HG03060 (cell line): ENCODE results near the gene SLC2A9.
"Not testable (repeated sequence)": the region's sequence is repeated elsewhere in the genome, so short reads cannot be mapped to it uniquely, and the experiment has no call there.

Experiments used
- ATAC-seq: cut with Tn5 transposase; IDR thresholded peaks from one replicate; pipeline ENCODE4 v1.9.1; 2021; ENCODE audit warnings: low read depth, moderate number of reproducible peaks; ENCODE audit not compliant: unreplicated experiment

Gene SLC2A9

DNA sequence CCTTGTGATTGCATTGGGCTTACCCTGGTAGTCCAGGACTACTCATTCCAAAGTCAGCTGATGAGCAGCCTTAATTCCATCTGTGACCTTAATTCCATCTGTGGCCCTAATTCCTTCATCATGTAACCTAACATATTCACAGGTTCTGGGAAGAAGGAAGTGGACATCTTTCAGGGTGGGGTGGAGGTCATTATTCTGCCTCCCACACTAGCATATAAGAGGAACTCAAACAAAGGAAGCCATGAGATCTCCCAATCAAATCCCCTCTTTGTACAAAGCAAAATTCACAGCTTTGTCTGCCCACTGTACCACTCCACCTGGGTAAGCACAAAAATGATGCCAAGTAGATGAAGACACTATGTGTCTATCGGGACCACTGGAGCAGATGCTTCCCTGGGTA lies 87.3 kb downstream of the SLC2A9 start:
- ATAC-seq: no peak

DNA sequence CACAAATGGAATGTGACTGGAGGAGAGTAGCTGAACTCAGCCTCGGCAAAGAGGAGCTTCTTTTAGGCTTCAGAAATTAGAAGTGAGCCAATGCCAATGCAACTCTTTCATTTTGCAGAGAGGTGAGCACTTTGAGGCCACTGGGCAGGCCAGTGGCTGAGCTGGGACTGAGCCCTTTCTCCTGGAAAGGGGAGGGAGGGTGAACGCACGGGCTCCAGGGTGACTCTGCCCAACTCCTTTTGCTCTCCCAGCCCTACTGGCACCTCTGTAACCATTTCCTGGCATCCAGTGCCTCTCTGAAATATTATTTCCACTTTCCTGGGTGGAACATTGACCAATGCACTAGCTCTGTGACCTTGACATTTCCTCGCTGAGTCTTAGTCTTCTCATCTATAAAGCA lies 88.1 kb downstream of the SLC2A9 start:
- no peak for ATAC-seq

- no peak for ATAC-seq
These were observed 88.5 kb downstream of the SLC2A9 start for GRCh38 chr4:9932771-9933170.

GRCh38 chr4:9931146-9931545 lies 90.2 kb downstream of the SLC2A9 start:
- no peak for ATAC-seq

DNA sequence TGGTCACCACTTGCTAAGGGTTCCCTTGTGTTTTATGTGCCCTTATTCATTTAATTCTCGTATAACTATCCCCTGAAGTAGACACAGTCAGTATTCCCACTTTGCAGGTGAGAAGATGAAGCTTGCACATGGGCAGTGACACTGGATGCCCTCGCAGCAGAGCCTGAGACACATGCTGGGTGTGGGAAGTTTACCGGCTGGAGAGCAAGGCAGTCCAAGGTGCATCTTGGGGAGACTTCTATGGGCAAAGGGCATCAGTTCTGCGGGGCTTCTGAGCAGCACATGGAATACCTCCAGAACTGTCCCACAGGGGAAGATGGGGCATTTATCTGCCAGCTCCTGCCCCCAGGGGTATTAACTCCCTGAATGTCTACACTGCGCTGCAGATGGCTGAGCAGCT lies 92.2 kb downstream of the SLC2A9 start:
- no peak for ATAC-seq

GRCh38 chr4:9927341-9928007 lies 93.8 kb downstream of the SLC2A9 start:
- ATAC-seq: no peak

DNA sequence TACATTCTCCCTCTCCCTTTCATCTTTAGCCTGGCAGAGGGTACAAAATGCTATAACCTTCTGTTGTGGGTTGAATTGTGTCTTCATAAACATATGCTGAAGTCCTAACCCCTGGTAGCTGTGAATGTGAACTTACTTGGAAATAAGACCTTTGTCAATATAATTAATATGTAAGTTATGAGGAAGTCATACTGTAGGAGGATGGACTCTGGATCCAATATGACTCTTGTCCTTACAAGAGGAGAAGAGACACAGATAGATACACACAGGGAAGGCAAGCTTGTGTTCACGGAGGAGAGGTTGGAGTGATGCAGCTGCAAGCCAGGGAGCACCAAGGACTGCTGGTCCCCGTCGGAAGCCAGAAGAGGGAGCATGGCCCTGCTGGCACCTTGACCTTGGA lies 94.7 kb downstream of the SLC2A9 start:
- ATAC-seq: no peak

- ATAC-seq: no peak
These were observed 95.4 kb downstream of the SLC2A9 start for GRCh38 chr4:9925750-9926439.

DNA sequence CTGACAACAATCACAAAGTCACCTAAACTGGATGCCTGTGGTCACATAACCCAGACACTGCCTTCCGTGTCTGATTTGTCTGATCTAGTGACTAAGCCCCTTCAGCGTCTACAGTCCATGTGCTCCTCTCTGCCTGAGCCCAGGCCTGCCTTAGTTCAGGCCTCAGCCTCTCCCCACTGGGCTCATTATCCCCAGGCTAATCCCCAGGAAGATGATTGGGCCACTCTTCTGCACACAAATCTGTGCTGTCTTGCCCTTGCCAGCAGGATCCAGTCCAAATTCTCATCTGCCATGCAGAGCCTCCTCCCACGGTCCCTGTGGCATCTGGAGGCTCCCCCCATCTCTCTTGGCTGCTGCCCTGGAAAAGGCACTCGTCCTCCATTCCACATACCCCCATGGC lies 96.5 kb downstream of the SLC2A9 start:
- no peak for ATAC-seq

DNA sequence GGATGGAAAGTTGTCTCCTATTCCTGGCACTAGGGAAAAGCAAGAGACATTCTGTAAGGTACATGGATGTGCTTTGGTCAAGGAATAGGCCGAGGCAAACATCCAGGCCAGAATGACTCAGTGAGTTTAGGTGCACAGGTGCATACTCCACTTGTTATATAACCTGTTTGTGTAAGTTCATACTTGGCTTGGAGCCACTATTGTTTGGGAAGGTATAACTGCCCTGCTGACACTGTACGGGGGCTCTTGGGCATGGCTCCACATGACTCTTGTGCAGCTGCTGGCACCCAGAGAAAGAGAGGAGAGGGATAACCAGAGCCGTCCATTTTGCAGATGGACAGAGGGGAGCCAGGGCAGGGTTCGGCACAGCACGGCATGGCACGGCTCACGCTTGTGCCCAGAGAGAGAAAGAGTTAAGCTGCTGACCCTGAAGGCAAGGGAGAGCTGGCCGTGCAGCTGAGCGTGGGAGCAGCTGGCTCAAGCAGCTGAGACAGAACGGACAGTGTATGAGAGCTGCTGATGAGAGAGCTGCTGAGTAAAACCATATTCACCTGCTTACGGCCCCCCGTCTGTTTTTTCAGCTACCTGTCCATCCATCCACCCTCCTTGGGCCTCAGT lies 98.0 kb downstream of the SLC2A9 start:
- ATAC-seq: no peak

GRCh38 chr4:9921326-9921725 lies 100.0 kb downstream of the SLC2A9 start:
- no peak for ATAC-seq

- ATAC-seq: no peak
These were observed 101.3 kb downstream of the SLC2A9 start for GRCh38 chr4:9920029-9920428.

DNA sequence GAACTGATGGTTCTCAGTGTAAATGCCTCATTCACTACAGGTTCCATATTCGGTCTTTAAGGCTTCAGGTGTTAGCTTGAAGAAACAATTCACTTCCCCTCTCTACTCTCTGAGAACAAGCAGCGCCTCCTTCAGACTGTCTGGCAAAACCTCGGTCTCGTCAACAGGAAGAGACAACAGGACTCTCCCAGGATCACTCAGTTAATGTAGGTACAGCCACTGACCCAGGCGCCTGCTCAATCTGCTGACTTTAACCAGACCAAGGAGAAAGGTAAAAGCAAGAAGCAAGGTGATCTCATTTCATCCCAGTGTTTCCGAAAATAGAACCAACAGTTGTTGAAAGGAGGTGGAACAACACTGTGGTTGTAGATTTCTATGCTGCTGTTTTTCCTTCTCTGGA lies 102.2 kb downstream of the SLC2A9 start:
- no peak for ATAC-seq

- no peak for ATAC-seq
These were observed 102.8 kb downstream of the SLC2A9 start for GRCh38 chr4:9918484-9918883.

DNA sequence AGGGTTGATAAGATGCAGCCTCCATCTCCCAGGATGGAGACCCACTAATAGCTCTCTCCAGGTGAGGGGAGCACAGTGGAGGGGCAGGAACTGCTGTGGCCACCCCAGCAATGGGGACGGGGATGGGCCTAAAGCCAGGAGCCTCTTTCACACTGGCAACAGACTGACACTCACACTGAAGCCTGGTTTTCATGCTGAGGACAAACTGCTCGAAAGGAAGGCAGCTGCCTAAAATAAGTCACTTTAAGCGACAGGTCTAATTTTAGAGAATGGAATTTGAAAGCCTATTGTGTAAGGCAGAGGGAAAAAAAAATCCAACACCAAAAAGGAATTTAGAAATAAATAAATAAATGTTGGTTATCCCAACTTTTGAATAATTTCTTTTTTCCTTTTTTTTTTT lies 104.4 kb downstream of the SLC2A9 start:
- ATAC-seq: no peak

DNA sequence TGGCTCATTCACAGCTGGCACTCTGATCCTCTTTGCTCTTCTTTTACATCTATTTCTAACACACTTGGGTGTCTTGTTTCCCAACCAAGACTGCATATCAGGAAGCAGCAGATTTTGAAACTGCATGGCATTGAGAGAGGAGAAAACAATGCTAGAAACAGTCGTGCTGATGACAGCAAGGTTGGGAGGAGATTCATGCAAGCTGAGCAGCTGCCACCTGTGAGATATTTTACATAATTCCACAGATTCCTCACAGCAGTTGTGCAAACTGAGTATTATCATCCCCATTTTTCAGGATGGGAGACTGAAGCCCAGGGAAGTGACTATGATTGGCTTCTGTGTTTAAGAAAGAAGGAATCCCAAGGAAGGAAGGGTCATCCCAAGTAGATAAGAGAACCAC lies 105.0 kb downstream of the SLC2A9 start:
- no peak for ATAC-seq

DNA sequence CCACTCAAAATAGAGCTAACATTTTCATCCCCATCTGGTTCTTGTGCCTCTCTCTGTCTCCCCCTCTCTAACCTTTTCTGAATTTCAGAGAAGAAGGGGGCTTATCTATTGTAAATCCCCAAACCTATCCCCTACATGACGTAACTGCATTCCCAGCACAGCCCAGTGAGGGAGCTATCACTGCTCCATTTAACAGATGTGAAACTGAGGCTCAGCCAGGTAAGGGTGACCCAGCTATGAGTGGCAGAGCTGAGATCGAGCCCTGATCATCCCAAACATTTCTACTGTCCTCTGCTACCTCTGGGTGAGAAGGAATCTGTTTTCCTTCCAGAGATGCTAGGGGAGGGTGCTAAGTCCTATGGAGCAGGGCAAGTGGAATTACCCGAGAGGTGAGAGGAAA lies 107.5 kb downstream of the SLC2A9 start:
- no peak for ATAC-seq

GRCh38 chr4:9906996-9907395 lies 114.3 kb downstream of the SLC2A9 start:
- ATAC-seq: no peak

DNA sequence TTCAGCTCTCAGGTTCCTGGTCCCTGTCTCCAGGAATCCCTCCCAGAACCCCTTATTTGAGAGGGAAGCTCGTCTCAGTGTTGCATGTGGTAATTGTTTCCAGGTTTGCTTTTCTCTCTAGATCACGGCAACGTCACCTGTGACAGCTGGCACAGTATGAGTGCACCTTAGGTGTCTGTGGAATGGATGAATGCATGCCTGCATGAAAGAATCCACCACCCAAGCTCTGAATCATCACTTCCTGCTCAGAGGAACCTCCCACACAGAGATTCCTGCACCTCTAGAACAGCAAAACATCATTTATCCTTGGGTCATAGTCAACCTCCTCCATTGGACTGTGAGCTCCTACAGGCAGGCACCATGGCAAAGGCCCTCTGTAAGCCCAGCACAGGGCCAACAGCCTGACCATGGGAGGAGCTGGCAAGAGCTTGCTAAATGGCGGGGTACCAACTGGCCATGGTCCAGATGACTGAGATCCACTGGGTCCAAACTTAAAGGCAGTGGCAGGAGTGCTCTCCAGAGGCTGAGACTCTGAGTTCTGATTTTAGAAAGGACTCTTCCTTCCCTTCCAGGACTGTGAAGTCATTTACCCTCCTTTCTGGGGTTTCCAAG lies 116.2 kb downstream of the SLC2A9 start:
- ATAC-seq: no peak

- ATAC-seq: no peak
These were observed 118.0 kb downstream of the SLC2A9 start for GRCh38 chr4:9903317-9903716.

DNA sequence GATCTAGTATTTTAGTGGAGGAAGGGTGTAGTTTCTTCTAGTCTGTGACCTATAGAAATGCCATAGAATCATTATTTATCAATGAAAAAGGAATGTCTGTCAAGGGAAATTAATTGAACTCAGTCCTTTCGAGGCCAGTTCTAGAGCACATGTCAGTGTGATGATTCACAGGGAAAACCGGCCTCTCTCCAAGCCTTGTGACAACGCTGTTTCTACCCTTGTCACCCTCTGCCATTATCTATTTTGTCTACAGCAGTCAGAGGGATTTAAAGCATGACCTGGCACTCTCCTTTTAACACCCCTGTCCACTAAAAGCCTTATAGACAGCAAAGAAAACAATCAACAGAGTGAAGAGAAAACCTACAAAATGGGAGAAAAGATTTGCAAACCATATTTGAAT lies 120.0 kb downstream of the SLC2A9 start:
- ATAC-seq: no peak

- ATAC-seq: not testable (repeated sequence)
These were observed 120.7 kb downstream of the SLC2A9 start for GRCh38 chr4:9900633-9901032.
